ENCODE measurements around the gene DIAPH2.

Gene DIAPH2

GRCh38 chrX:97267396-97268181 is 582.9 kb downstream of the DIAPH2 start:
- H3K27me3 Mint-ChIP-seq (ENCODE audit: low read depth) = no peaks in the 10 kb centered on the region
- no peak for DNase-seq (ENCODE audit: low spot score)
- H3K4me1 Mint-ChIP-seq (ENCODE audit: low read depth) = no peaks in the 10 kb centered on the region
- no peaks in the 10 kb centered on the region for H3K9me3 Mint-ChIP-seq
- H3K4me3 Mint-ChIP-seq = no peak overlapping the region
- H3K27ac Mint-ChIP-seq = no peak overlapping the region
- no peaks in the 10 kb centered on the region for H3K36me3 Mint-ChIP-seq (ENCODE audit: low read depth)

GRCh38 chrX:97268182-97268680 is 583.6 kb downstream of the DIAPH2 start:
- H3K9me3 Mint-ChIP-seq = no peaks in the 10 kb centered on the region
- no peaks in the 10 kb centered on the region for H3K36me3 Mint-ChIP-seq (ENCODE audit: low read depth)

GRCh38 chrX:97284531-97284930 is 599.9 kb downstream of the DIAPH2 start:
- H3K9me3 Mint-ChIP-seq = no peaks in the 10 kb centered on the region
- H3K27me3 Mint-ChIP-seq (ENCODE audit: low read depth) = no peaks in the 10 kb centered on the region
- no peak for DNase-seq (ENCODE audit: low spot score)
- H3K27ac Mint-ChIP-seq = no peak overlapping the region
- no peaks in the 10 kb centered on the region for H3K36me3 Mint-ChIP-seq (ENCODE audit: low read depth)
- H3K4me3 Mint-ChIP-seq = no peak overlapping the region
- no peaks in the 10 kb centered on the region for H3K4me1 Mint-ChIP-seq (ENCODE audit: low read depth)

More at GRCh38 chrX:97268182-97268680, 583.6 kb downstream of the DIAPH2 start:
- Mint-ChIP-seq H3K4me3 (no peak overlapping the region), H3K4me1 (ENCODE audit: low read depth) (no peaks in the 10 kb centered on the region), H3K27ac (no peak overlapping the region), H3K27me3 (ENCODE audit: low read depth) (no peaks in the 10 kb centered on the region)
- DNase-seq (ENCODE audit: low spot score) = no peak

GRCh38 chrX:97290199-97290598 is 605.6 kb downstream of the DIAPH2 start:
- no peaks in the 10 kb centered on the region for H3K36me3 Mint-ChIP-seq (ENCODE audit: low read depth)
- H3K27ac Mint-ChIP-seq = no peak overlapping the region
- H3K4me3 Mint-ChIP-seq = no peak overlapping the region
- DNase-seq (ENCODE audit: low spot score) = no peak
- no peaks in the 10 kb centered on the region for H3K4me1 Mint-ChIP-seq (ENCODE audit: low read depth)
- no peaks in the 10 kb centered on the region for H3K27me3 Mint-ChIP-seq (ENCODE audit: low read depth)
- H3K9me3 Mint-ChIP-seq = no peaks in the 10 kb centered on the region

GRCh38 chrX:97294041-97294440 is 609.4 kb downstream of the DIAPH2 start:
- H3K9me3 Mint-ChIP-seq = no peaks in the 10 kb centered on the region
- H3K4me3 Mint-ChIP-seq = no peak overlapping the region
- no peak for DNase-seq (ENCODE audit: low spot score)
- no peaks in the 10 kb centered on the region for H3K36me3 Mint-ChIP-seq (ENCODE audit: low read depth)
- H3K27ac Mint-ChIP-seq = no peak overlapping the region
- H3K4me1 Mint-ChIP-seq (ENCODE audit: low read depth) = no peaks in the 10 kb centered on the region
- H3K27me3 Mint-ChIP-seq (ENCODE audit: low read depth) = no peaks in the 10 kb centered on the region

GRCh38 chrX:97295954-97296353 is 611.3 kb downstream of the DIAPH2 start:
- H3K9me3 Mint-ChIP-seq = no peaks in the 10 kb centered on the region
- H3K4me1 Mint-ChIP-seq (ENCODE audit: low read depth) = no peaks in the 10 kb centered on the region
- H3K36me3 Mint-ChIP-seq (ENCODE audit: low read depth) = no peaks in the 10 kb centered on the region
- no peaks in the 10 kb centered on the region for H3K27me3 Mint-ChIP-seq (ENCODE audit: low read depth)
- no peak overlapping the region for H3K27ac Mint-ChIP-seq
- H3K4me3 Mint-ChIP-seq = no peak overlapping the region
- no peak for DNase-seq (ENCODE audit: low spot score)

GRCh38 chrX:97306771-97307470 is 622.3 kb downstream of the DIAPH2 start:
- no peaks in the 10 kb centered on the region for H3K9me3 Mint-ChIP-seq
- H3K4me3 Mint-ChIP-seq = no peak overlapping the region
- H3K27ac Mint-ChIP-seq = no peak overlapping the region
- DNase-seq (ENCODE audit: low spot score) = no peak
- H3K36me3 Mint-ChIP-seq (ENCODE audit: low read depth) = no peaks in the 10 kb centered on the region
- no peaks in the 10 kb centered on the region for H3K4me1 Mint-ChIP-seq (ENCODE audit: low read depth)
- no peaks in the 10 kb centered on the region for H3K27me3 Mint-ChIP-seq (ENCODE audit: low read depth)

GRCh38 chrX:97308171-97308570 is 623.5 kb downstream of the DIAPH2 start:
- Mint-ChIP-seq H3K4me1 (ENCODE audit: low read depth) (no peaks in the 10 kb centered on the region), H3K27ac (no peak overlapping the region), H3K36me3 (ENCODE audit: low read depth) (no peaks in the 10 kb centered on the region), H3K9me3 (no peaks in the 10 kb centered on the region), H3K27me3 (ENCODE audit: low read depth) (no peaks in the 10 kb centered on the region), H3K4me3 (no peak overlapping the region)
- DNase-seq (ENCODE audit: low spot score) = no peak

GRCh38 chrX:97309487-97310116 is 625.0 kb downstream of the DIAPH2 start:
- Mint-ChIP-seq H3K4me3 (no peak overlapping the region), H3K36me3 (ENCODE audit: low read depth) (no peaks in the 10 kb centered on the region), H3K27ac (no peak overlapping the region), H3K27me3 (ENCODE audit: low read depth) (no peaks in the 10 kb centered on the region), H3K4me1 (ENCODE audit: low read depth) (no peaks in the 10 kb centered on the region), H3K9me3 (no peaks in the 10 kb centered on the region)
- DNase-seq (ENCODE audit: low spot score) = no peak

GRCh38 chrX:97310373-97310772 is 625.7 kb downstream of the DIAPH2 start:
- H3K36me3 Mint-ChIP-seq (ENCODE audit: low read depth) = no peaks in the 10 kb centered on the region
- no peak overlapping the region for H3K27ac Mint-ChIP-seq
- no peaks in the 10 kb centered on the region for H3K9me3 Mint-ChIP-seq
- no peaks in the 10 kb centered on the region for H3K4me1 Mint-ChIP-seq (ENCODE audit: low read depth)
- H3K27me3 Mint-ChIP-seq (ENCODE audit: low read depth) = no peaks in the 10 kb centered on the region
- no peak overlapping the region for H3K4me3 Mint-ChIP-seq
- DNase-seq (ENCODE audit: low spot score) = no peak

GRCh38 chrX:97311066-97311778 is 626.6 kb downstream of the DIAPH2 start:
- Mint-ChIP-seq H3K4me1 (ENCODE audit: low read depth) (no peaks in the 10 kb centered on the region), H3K27ac (no peak overlapping the region), H3K9me3 (no peaks in the 10 kb centered on the region), H3K27me3 (ENCODE audit: low read depth) (no peaks in the 10 kb centered on the region), H3K36me3 (ENCODE audit: low read depth) (no peaks in the 10 kb centered on the region), H3K4me3 (no peak overlapping the region)
- no peak for DNase-seq (ENCODE audit: low spot score)

GRCh38 chrX:97314345-97314744 is 629.7 kb downstream of the DIAPH2 start:
- Mint-ChIP-seq H3K4me1 (ENCODE audit: low read depth) (no peaks in the 10 kb centered on the region), H3K27ac (no peak overlapping the region), H3K27me3 (ENCODE audit: low read depth) (no peaks in the 10 kb centered on the region), H3K9me3 (no peaks in the 10 kb centered on the region), H3K36me3 (ENCODE audit: low read depth) (no peaks in the 10 kb centered on the region), H3K4me3 (no peak overlapping the region)
- no peak for DNase-seq (ENCODE audit: low spot score)

GRCh38 chrX:97315939-97316338 is 631.3 kb downstream of the DIAPH2 start:
- no peaks in the 10 kb centered on the region for H3K9me3 Mint-ChIP-seq
- no peak for DNase-seq (ENCODE audit: low spot score)
- H3K27ac Mint-ChIP-seq = no peak overlapping the region
- H3K4me3 Mint-ChIP-seq = no peak overlapping the region
- no peaks in the 10 kb centered on the region for H3K4me1 Mint-ChIP-seq (ENCODE audit: low read depth)
- H3K36me3 Mint-ChIP-seq (ENCODE audit: low read depth) = no peaks in the 10 kb centered on the region
- no peaks in the 10 kb centered on the region for H3K27me3 Mint-ChIP-seq (ENCODE audit: low read depth)

- no peaks in the 10 kb centered on the region for H3K4me1 Mint-ChIP-seq (ENCODE audit: low read depth)
- no peaks in the 10 kb centered on the region for H3K9me3 Mint-ChIP-seq
- no peak for DNase-seq (ENCODE audit: low spot score)
- H3K27ac Mint-ChIP-seq = no peak overlapping the region
- no peak overlapping the region for H3K4me3 Mint-ChIP-seq
- no peaks in the 10 kb centered on the region for H3K27me3 Mint-ChIP-seq (ENCODE audit: low read depth)
- H3K36me3 Mint-ChIP-seq (ENCODE audit: low read depth) = no peaks in the 10 kb centered on the region
Measured at GRCh38 chrX:97320305-97320704, 635.7 kb downstream of the DIAPH2 start.
